Glutamatergic neuron (in vitro differentiated cells): ENCODE results near the gene POU3F1. TPM values are rescaled to one million over a fixed set of nuclear protein-coding genes. Genes with fewer than 3 reads are reported as not detected.

Experiments used
- DNase-seq: peaks from one replicate; pipeline ENCODE4 v3.0.0; 2022
- H3K27ac Mint-ChIP-seq: one replicate; pipeline ENCODE4 v1.8.0; 2020; ENCODE audit warnings: mild to moderate bottlenecking, mixed read lengths, inconsistent platforms; ENCODE audit not compliant: unreplicated experiment
- H3K27me3 Mint-ChIP-seq: one replicate; pipeline ENCODE4 v1.8.0; 2020; ENCODE audit warnings: mild to moderate bottlenecking, moderate library complexity, mixed read lengths, inconsistent platforms; ENCODE audit not compliant: unreplicated experiment
- H3K36me3 Mint-ChIP-seq: one replicate; pipeline ENCODE4 v1.8.0; 2020; ENCODE audit warnings: mild to moderate bottlenecking, mixed read lengths, inconsistent platforms; ENCODE audit not compliant: unreplicated experiment
- H3K4me1 Mint-ChIP-seq: one replicate; pipeline ENCODE4 v1.8.0; 2020; ENCODE audit warnings: mild to moderate bottlenecking, low read depth, mixed read lengths, inconsistent platforms; ENCODE audit not compliant: unreplicated experiment
- H3K4me3 Mint-ChIP-seq: one replicate; pipeline ENCODE4 v1.8.0; 2020; ENCODE audit warnings: mild to moderate bottlenecking, mixed read lengths, inconsistent platforms; ENCODE audit not compliant: unreplicated experiment
- H3K9me3 Mint-ChIP-seq: one replicate; pipeline ENCODE4 v1.8.0; 2020; ENCODE audit warnings: mild to moderate bottlenecking, moderate library complexity, mixed read lengths, inconsistent platforms; ENCODE audit not compliant: unreplicated experiment
- CTCF ChIP-seq: fragments of 200-600 bp; sonication (generic); IDR thresholded peaks from one replicate; pipeline ENCODE4 v1.5.0; 2021; ENCODE audit not compliant: partially characterized antibody, unreplicated experiment
- total RNA-seq: library from RNA; stranded (reverse); fragmentation: NEBNext Ultra II Directional; extraction: Animal tissue kit (Norgen Biotek cat#: 25700); gene quantifications from one replicate; pipeline ENCODE4 v1.2.1, GENCODE V29; 2021; ENCODE audit not compliant: unreplicated experiment

Gene POU3F1
- total RNA-seq, 1 donor from 2014 or later, result 9.3 TPM

- Mint-ChIP-seq H3K9me3 (no peaks in the 10 kb centered on the region), H3K27ac (no peak overlapping the region), H3K27me3 (peaks cover 5% of the 10 kb centered on the region), H3K4me1 (peaks cover 7% of the 10 kb centered on the region), H3K4me3 (no peak overlapping the region), H3K36me3 (no peaks in the 10 kb centered on the region)
- no peak for TF ChIP-seq CTCF
- no peak for DNase-seq
Measured at GRCh38 chr1:38082769-38083263, 36.2 kb upstream of the POU3F1 start.

DNA sequence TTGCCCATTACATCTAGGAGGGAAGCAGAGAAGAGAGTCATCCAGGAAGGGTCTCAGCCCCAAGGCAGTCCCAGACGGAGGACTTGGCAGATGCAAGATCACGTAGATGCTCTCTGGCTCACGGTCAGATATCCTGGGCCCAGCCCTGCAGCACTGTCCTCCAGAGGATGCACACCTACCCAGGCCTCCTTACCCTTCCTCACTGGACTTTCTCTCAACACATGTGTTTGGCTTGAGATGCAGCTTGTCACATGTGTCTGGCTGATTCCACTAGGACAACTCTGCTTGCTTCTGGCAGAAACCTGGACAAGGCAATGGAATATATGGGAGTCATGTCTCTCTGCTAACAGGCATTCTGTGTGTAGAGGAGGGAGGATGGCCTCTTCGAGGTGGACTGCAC lies 32.4 kb upstream of the POU3F1 start:
- H3K9me3 Mint-ChIP-seq, result no peaks in the 10 kb centered on the region
- no peak for TF ChIP-seq CTCF
- no peak overlapping the region for H3K4me3 Mint-ChIP-seq
- peaks cover 9% of the 10 kb centered on the region for H3K27me3 Mint-ChIP-seq
- DNase-seq, result no peak
- no peaks in the 10 kb centered on the region for H3K36me3 Mint-ChIP-seq
- peaks cover 13% of the 10 kb centered on the region for H3K4me1 Mint-ChIP-seq
- H3K27ac Mint-ChIP-seq, result no peak overlapping the region

DNA sequence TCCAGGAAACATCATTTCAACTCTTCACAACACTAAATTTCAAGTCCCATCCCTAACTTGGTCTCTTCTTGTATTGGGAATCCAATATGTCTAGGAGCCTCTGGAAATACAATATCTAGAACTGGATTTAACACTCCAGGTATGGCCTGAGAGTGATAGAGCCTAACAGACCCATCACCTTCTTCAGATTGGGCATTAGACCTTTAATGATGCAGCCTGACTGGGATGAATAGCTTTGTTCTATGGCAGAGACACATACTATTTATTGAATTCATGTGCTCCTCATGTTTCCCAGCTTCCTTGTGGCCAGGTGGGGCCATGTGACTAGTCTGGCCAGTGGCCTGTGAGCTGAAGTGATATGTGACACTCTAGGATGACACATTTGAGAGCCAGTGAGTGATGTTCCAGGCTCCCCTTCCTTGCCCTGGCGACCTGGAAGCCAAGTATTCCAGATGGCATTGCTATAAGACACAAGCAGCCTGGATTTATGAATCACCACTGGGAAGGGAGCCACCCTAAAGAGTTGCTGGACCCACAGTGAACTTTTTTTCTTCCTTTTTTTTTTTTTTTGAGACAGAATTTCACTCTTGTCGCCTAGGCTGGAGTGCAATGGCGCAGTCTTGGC lies 31.0 kb upstream of the POU3F1 start:
- Mint-ChIP-seq H3K36me3 (no peaks in the 10 kb centered on the region), H3K27ac (no peak overlapping the region), H3K9me3 (no peaks in the 10 kb centered on the region), H3K27me3 (peaks cover 7% of the 10 kb centered on the region), H3K4me3 (no peak overlapping the region), H3K4me1 (peaks cover 20% of the 10 kb centered on the region)
- TF ChIP-seq CTCF, result no peak
- no peak for DNase-seq

DNA sequence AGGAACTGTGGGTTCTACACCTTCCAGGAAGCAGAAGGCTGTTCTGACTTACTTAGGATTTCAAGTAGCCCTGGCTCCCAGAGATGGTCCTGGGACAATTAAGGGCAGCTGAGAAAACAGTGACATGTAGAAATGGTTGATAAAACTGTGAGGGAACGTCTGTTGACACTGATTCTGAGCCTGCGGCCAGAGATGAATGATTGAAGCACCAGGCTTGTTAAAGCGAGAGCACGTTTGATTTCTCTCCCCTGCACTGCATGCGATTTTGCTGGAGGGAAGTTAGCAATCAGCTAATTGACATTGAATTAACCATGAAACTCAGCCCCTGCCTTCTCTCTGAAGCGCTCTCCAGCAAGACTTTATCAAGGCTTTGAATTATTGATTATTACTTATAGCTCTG lies 29.9 kb upstream of the POU3F1 start:
- Mint-ChIP-seq H3K9me3 (peaks cover 2% of the 10 kb centered on the region), H3K27me3 (peaks cover 7% of the 10 kb centered on the region), H3K4me3 (no peak overlapping the region), H3K4me1 (peaks cover 22% of the 10 kb centered on the region), H3K27ac (no peak overlapping the region), H3K36me3 (no peaks in the 10 kb centered on the region)
- TF ChIP-seq CTCF, result no peak
- DNase-seq, result no peak

- Mint-ChIP-seq H3K4me1 (peaks cover 24% of the 10 kb centered on the region), H3K9me3 (peaks cover 2% of the 10 kb centered on the region), H3K27me3 (peaks cover 7% of the 10 kb centered on the region), H3K36me3 (no peaks in the 10 kb centered on the region), H3K27ac (no peak overlapping the region), H3K4me3 (no peak overlapping the region)
- DNase-seq, result no peak
- TF ChIP-seq CTCF, result no peak
Measured at GRCh38 chr1:38076038-38076437, 29.4 kb upstream of the POU3F1 start.
